H9 (cell line): ENCODE results near the gene SERPINE1. TPM values are rescaled to one million over a fixed set of nuclear protein-coding genes. Genes with fewer than 3 reads are reported as not detected.

ENCODE experiments used
- DNase-seq: peaks from one replicate; pipeline ENCODE4 v3.0.0-alpha.2; 2017
- H2AFZ ChIP-seq: one replicate; pipeline ENCODE4 v1.6.1; 2013; ENCODE audit warnings: mild to moderate bottlenecking, low read length, control low read depth, moderate library complexity
- H2AK5ac ChIP-seq: 2 replicates; pipeline ENCODE4 v1.6.1; 2013; ENCODE audit warnings: low read length, control low read depth, mixed read lengths; ENCODE audit not compliant: insufficient read length
- H2BK120ac ChIP-seq: one replicate; pipeline ENCODE4 v1.6.1; 2013; ENCODE audit warnings: low read depth, mild to moderate bottlenecking, low read length, control low read depth, inconsistent platforms; ENCODE audit not compliant: poor library complexity, severe bottlenecking
- H2BK12ac ChIP-seq: 2 replicates; pipeline ENCODE4 v1.6.1; 2013; ENCODE audit warnings: low read length, control low read depth, mixed read lengths, low read depth; ENCODE audit not compliant: insufficient read length
- H2BK15ac ChIP-seq: 2 replicates; pipeline ENCODE4 v1.6.1; 2013; ENCODE audit warnings: low read depth, low read length, control low read depth
- H2BK20ac ChIP-seq: one replicate; pipeline ENCODE4 v1.6.1; 2013; ENCODE audit warnings: low read depth, mild to moderate bottlenecking, low read length, control low read depth, inconsistent platforms; ENCODE audit not compliant: poor library complexity, severe bottlenecking
- H2BK5ac ChIP-seq: 2 replicates; pipeline ENCODE4 v1.6.1; 2013; ENCODE audit warnings: low read length, control low read depth, mixed read lengths; ENCODE audit not compliant: insufficient read length
- H3K14ac ChIP-seq: 2 replicates; pipeline ENCODE4 v1.6.1; 2013; ENCODE audit warnings: low read length, control low read depth; ENCODE audit not compliant: insufficient read depth
- H3K18ac ChIP-seq: 2 replicates; pipeline ENCODE4 v1.6.1; 2013; ENCODE audit warnings: low read depth, mild to moderate bottlenecking, mixed read lengths, low read length, control low read depth; ENCODE audit not compliant: insufficient read length
- H3K23ac ChIP-seq: 2 replicates; pipeline ENCODE4 v1.6.1; 2013; ENCODE audit warnings: low read length, control low read depth, mixed read lengths, low read depth; ENCODE audit not compliant: insufficient read length
- H3K23me2 ChIP-seq: 2 replicates; pipeline ENCODE4 v1.6.1; 2013; ENCODE audit warnings: low read depth, mild to moderate bottlenecking, mixed read lengths, low read length, control low read depth; ENCODE audit not compliant: insufficient read length, poor library complexity, severe bottlenecking
- H3K27ac ChIP-seq: 2 replicates; pipeline ENCODE4 v1.5.1; 2013; ENCODE audit warnings: low read length, control low read depth, mixed read lengths, low read depth; ENCODE audit not compliant: insufficient read length
- H3K27me3 ChIP-seq: 2 replicates; pipeline ENCODE4 v1.6.1; 2013; ENCODE audit warnings: low read length, control low read depth, inconsistent platforms; ENCODE audit not compliant: insufficient read depth
- H3K4ac ChIP-seq: 2 replicates; pipeline ENCODE4 v1.6.1; 2013; ENCODE audit warnings: low read depth, mild to moderate bottlenecking, control low read depth, inconsistent platforms, low read length, moderate library complexity
- H3K4me1 ChIP-seq: 2 replicates; pipeline ENCODE4 v1.6.1; 2013; ENCODE audit warnings: low read length, control low read depth, inconsistent platforms; ENCODE audit not compliant: insufficient read depth
- H3K4me2 ChIP-seq: 2 replicates; pipeline ENCODE4 v1.6.1; 2013; ENCODE audit warnings: low read length, control low read depth, mixed read lengths; ENCODE audit not compliant: insufficient read length, insufficient read depth
- H3K56ac ChIP-seq: 2 replicates; pipeline ENCODE4 v1.6.1; 2013; ENCODE audit warnings: low read depth, mild to moderate bottlenecking, mixed read lengths, low read length, control low read depth; ENCODE audit not compliant: insufficient read length
- H3K79me1 ChIP-seq: 2 replicates; pipeline ENCODE4 v1.6.1; 2013; ENCODE audit warnings: low read depth, mild to moderate bottlenecking, moderate library complexity, low read length, control low read depth, inconsistent platforms; ENCODE audit not compliant: insufficient read depth, poor library complexity, severe bottlenecking
- H3K79me2 ChIP-seq: 2 replicates; pipeline ENCODE4 v1.6.1; 2013; ENCODE audit warnings: low read length, control low read depth, inconsistent platforms; ENCODE audit not compliant: insufficient read depth
- H3K9ac ChIP-seq: 2 replicates; pipeline ENCODE4 v1.6.1; 2013; ENCODE audit warnings: low read length, control low read depth, mixed read lengths; ENCODE audit not compliant: insufficient read length; ENCODE audit errors: extremely low read depth
- H3K9me3 ChIP-seq: one replicate; pipeline ENCODE4 v1.6.1; 2013; ENCODE audit warnings: low read depth, low read length, inconsistent platforms; ENCODE audit not compliant: control insufficient read depth
- H3T11ph ChIP-seq: one replicate; pipeline ENCODE4 v1.6.1; 2013; ENCODE audit warnings: mild to moderate bottlenecking, low read length, control low read depth, inconsistent platforms
- H4K20me1 ChIP-seq: one replicate; pipeline ENCODE4 v1.6.1; 2013; ENCODE audit not compliant: control insufficient read depth, insufficient read length, insufficient read depth
- H4K5ac ChIP-seq: 2 replicates; pipeline ENCODE4 v1.6.1; 2013; ENCODE audit warnings: low read depth, mild to moderate bottlenecking, mixed read lengths, low read length, control low read depth; ENCODE audit not compliant: insufficient read length
- H4K8ac ChIP-seq: replicated peaks from 2 replicates; pipeline ENCODE4 v1.6.1; 2013; ENCODE audit warnings: low read length, control low read depth, mixed read lengths, low read depth; ENCODE audit not compliant: insufficient read length
- H4K91ac ChIP-seq: 2 replicates; pipeline ENCODE4 v1.6.1; 2013; ENCODE audit warnings: low read depth, mild to moderate bottlenecking, moderate library complexity, mixed read lengths, low read length, control low read depth; ENCODE audit not compliant: insufficient read length
- H3K27ac Mint-ChIP-seq, 3 experiments: 2 replicates in 2 of 3; 3 replicates in 1 of 3; pipeline ENCODE4 v1.8.0; 2020 to 2021; ENCODE audit warnings: mixed read lengths in 3 of 3, mild to moderate bottlenecking in 1 of 3, moderate library complexity in 1 of 3
- H3K27me3 Mint-ChIP-seq: 2 replicates; pipeline ENCODE4 v1.8.0; 2021; ENCODE audit warnings: low read depth, mild to moderate bottlenecking, moderate library complexity, mixed read lengths
- H3K36me3 Mint-ChIP-seq, 3 experiments: 2 replicates in 2 of 3; 3 replicates in 1 of 3; pipeline ENCODE4 v1.8.0; 2020 to 2021; ENCODE audit warnings: low read depth in 3 of 3, mixed read lengths in 3 of 3; ENCODE audit not compliant: insufficient read depth in 1 of 3
- H3K4me1 Mint-ChIP-seq, 2 experiments: 2 replicates each; pipeline ENCODE4 v1.8.0; 2020; ENCODE audit warnings: mixed read lengths in 2 of 2
- H3K4me3 Mint-ChIP-seq, 2 experiments: 2 replicates in 1 of 2; 3 replicates in 1 of 2; pipeline ENCODE4 v1.8.0; 2020 to 2021; ENCODE audit warnings: mild to moderate bottlenecking in 2 of 2, mixed read lengths in 2 of 2, moderate library complexity in 1 of 2
- H3K9me3 Mint-ChIP-seq, 2 experiments: 2 replicates in 1 of 2; 3 replicates in 1 of 2; pipeline ENCODE4 v1.8.0; 2020; ENCODE audit warnings: mild to moderate bottlenecking in 2 of 2, mixed read lengths in 2 of 2, moderate library complexity in 1 of 2
- WGBS: extraction: QIAGEN DNeasy Blood & Tissue Kit; methylation state at CpG from one replicate; pipeline ENCODE4 v1.1.7; 2013; ENCODE audit warnings: missing lambda C conversion rate, low lambda C conversion rate, mixed read lengths; ENCODE audit not compliant: insufficient read length; ENCODE audit errors: extremely low coverage; 5-methylcytosine and 5-hydroxymethylcytosine counted together
- total RNA-seq: library from RNA; stranded (reverse); gene quantifications from 2 replicates; pipeline ENCODE4 v1.2.1, GENCODE V29; 2021
- TF ChIP-seq, protein P1 (sequence below): fragments of 200-600 bp; sonication (generic); conservative IDR thresholded peaks from 3 replicates; pipeline ENCODE4 v1.8.0; 2021; ENCODE audit warnings: antibody characterized with exemption, mild to moderate bottlenecking

SERPINE1 gene
- total RNA-seq, 1 experiment from 2014 or later = 11.5 TPM

DNA sequence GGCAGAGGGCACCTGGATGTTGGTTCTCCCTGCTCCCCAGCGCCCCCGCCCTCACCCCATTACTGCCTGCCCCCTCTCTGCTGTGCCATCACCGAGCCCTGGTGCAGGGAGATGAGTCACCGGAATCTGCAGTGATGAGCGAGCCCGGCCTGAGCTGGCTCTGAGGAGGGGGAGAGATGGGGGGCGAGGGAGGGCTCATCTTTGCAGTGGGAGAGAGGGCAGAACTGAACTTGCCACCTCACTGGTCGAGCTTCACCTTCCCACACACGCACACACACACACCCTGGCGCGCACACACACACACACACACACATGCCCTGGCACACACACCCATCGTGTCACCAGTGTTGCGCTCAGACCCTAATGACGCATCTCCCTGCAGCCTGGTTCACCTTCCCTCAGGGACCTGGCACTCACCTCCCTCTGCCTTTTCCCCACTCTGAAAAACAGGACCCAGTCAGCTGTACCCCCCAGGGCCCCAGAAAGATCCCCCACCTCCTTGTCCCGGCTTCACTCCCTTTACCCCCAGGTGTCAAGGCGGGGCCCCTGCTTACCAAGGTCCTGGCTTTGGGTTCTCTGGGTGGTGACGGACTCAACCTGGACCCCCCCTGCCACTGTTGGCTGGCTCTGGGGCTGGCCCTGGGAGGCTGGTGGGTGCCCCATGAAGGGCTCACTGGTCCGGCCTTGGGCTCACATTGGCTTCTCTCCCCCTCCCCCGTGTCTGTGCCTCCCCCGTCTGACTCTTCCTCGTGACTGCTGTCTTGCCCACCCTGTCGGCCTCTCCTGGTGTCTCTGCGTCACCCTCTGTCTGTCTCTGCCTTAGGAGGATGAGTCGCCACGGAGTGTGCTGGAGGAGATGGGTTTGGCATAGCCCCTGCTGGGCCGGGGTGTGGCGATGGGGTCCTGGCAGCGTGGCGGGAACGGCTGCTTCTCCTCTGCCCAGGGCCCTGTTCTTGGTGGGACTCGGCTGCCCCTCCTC lies 33.1 kb downstream of the SERPINE1 start:
- no peak overlapping the region for H3T11ph ChIP-seq
- no peak overlapping the region; a peak in 1 of 5 replicates for H3K4me3 Mint-ChIP-seq
- TF ChIP-seq, protein P1, sequence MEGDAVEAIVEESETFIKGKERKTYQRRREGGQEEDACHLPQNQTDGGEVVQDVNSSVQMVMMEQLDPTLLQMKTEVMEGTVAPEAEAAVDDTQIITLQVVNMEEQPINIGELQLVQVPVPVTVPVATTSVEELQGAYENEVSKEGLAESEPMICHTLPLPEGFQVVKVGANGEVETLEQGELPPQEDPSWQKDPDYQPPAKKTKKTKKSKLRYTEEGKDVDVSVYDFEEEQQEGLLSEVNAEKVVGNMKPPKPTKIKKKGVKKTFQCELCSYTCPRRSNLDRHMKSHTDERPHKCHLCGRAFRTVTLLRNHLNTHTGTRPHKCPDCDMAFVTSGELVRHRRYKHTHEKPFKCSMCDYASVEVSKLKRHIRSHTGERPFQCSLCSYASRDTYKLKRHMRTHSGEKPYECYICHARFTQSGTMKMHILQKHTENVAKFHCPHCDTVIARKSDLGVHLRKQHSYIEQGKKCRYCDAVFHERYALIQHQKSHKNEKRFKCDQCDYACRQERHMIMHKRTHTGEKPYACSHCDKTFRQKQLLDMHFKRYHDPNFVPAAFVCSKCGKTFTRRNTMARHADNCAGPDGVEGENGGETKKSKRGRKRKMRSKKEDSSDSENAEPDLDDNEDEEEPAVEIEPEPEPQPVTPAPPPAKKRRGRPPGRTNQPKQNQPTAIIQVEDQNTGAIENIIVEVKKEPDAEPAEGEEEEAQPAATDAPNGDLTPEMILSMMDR = no peak
- H3K9me3 Mint-ChIP-seq = no peaks in the 10 kb centered on the region; a peak in 1 of 5 replicates
- peaks cover 20% of the 10 kb centered on the region for H3K23me2 ChIP-seq
- H4K20me1 ChIP-seq = no peaks in the 10 kb centered on the region
- H2AK5ac ChIP-seq = no peak overlapping the region
- no peak overlapping the region for H2AFZ ChIP-seq
- peaks cover 7% of the 10 kb centered on the region; the same call in 1 of the 2 replicates for H3K4me1 ChIP-seq
- H3K23ac ChIP-seq = no peak overlapping the region
- no peak overlapping the region for H3K18ac ChIP-seq
- no peak overlapping the region for H3K56ac ChIP-seq
- no peaks in the 10 kb centered on the region for H3K79me2 ChIP-seq
- no peak overlapping the region for H3K4me2 ChIP-seq
- H2BK5ac ChIP-seq = no peak overlapping the region
- no peaks in the 10 kb centered on the region; the same call in 1 of the 2 replicates for H3K27me3 ChIP-seq
- no peaks in the 10 kb centered on the region for H3K9me3 ChIP-seq
- no peak overlapping the region for H4K5ac ChIP-seq
- no peak overlapping the region for H4K8ac ChIP-seq
- no peak overlapping the region for H2BK120ac ChIP-seq
- no peak overlapping the region for H3K14ac ChIP-seq
- H3K27ac Mint-ChIP-seq = peak overlapping the region in 2 of 3 experiments; percentile 52 to 54; a peak in 2 of 7 replicates
- peaks cover 44 to 59% of the 10 kb centered on the region in 2 experiments for H3K4me1 Mint-ChIP-seq
- peak; percentile 65 for DNase-seq
- H2BK12ac ChIP-seq = no peak overlapping the region
- no peak overlapping the region for H3K27ac ChIP-seq
- no CpG with 5 or more reads among the region's 31 CpGs for WGBS
- no peaks in the 10 kb centered on the region for H3K79me1 ChIP-seq
- no peak overlapping the region for H3K4ac ChIP-seq
- peaks cover 0 to 25% (median 20%) of the 10 kb centered on the region in 3 experiments; a peak in 4 of 7 replicates for H3K36me3 Mint-ChIP-seq
- no peak overlapping the region for H2BK15ac ChIP-seq
- H2BK20ac ChIP-seq = no peak overlapping the region
- H3K9ac ChIP-seq = no peak overlapping the region
- H3K27me3 Mint-ChIP-seq = peaks cover 6% of the 10 kb centered on the region
- no peak overlapping the region for H4K91ac ChIP-seq
